Measurements from ENCODE around the gene SLC22A7.

- no peak for TF ChIP-seq POLR2AphosphoS5 (IDR thresholded peaks at IDR 0.05)
- no peak for TF ChIP-seq CTCF (IDR thresholded peaks at IDR 0.05)
- no peak for TF ChIP-seq POLR2A (IDR thresholded peaks at IDR 0.05)
Observed at GRCh38 chr6:43277306-43277642, 20.8 kb upstream of the SLC22A7 start.

All from prostate gland (tissue), 2 donors.